ENCODE measurements around the gene TRUB1. TPM values are rescaled to one million over a fixed set of nuclear protein-coding genes. Genes with fewer than 3 reads are reported as not detected.

TRUB1 gene
- total RNA-seq, 1 experiment from 2014 or later, result 30.0 TPM

DNA sequence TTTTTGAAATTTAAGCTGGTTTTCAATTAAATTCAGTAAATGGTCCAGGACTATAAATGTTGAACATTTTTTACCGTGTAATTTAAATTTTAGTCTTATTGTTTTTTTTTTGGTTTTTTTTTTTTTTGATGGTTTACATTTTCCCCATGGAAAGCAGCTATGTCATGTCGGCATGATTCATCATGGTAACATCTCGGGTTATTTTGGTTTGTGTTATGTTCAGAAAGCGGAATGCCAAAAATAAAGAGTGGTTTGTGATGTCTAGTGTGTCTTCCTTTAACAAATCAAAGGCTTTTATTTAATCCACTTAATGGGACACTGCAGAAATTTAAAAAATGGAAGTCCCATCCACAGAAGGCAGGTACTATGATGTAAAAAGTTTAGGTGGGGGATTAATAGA, 58.5 kb downstream of the TRUB1 start:
- ChIA-PET CTCF (no interaction called here), POLR2A (ENCODE audit: low non-redundant PET) (no interaction called here)
- intact Hi-C loops (cut with micrococcal nuclease; ENCODE audit: unreplicated experiment), result no loop called here
- no peak for DNase-seq (ENCODE audit: low spot score)
- Histone ChIP-seq H3K36me3 (ENCODE audit: insufficient read depth, low read length, poor library complexity, severe bottlenecking) (no peaks in the 10 kb centered on the region), H3K27ac (ENCODE audit: low read depth, low read length, poor library complexity, severe bottlenecking) (no peak overlapping the region), H3K9me3 (ENCODE audit: low read depth, low read length, poor library complexity, severe bottlenecking) (no peaks in the 10 kb centered on the region), H3K4me1 (ENCODE audit: insufficient read depth, low read length, poor library complexity, severe bottlenecking) (no peaks in the 10 kb centered on the region), H3K4me3 (ENCODE audit: low read depth, low read length, poor library complexity, severe bottlenecking) (no peak overlapping the region), H3K27me3 (replicated peaks; ENCODE audit: insufficient read depth, low read depth, low read length, poor library complexity) (no peaks in the 10 kb centered on the region)
- BruUV-seq (replicated peaks), result no TSS peak
- TF ChIP-seq, protein P1, sequence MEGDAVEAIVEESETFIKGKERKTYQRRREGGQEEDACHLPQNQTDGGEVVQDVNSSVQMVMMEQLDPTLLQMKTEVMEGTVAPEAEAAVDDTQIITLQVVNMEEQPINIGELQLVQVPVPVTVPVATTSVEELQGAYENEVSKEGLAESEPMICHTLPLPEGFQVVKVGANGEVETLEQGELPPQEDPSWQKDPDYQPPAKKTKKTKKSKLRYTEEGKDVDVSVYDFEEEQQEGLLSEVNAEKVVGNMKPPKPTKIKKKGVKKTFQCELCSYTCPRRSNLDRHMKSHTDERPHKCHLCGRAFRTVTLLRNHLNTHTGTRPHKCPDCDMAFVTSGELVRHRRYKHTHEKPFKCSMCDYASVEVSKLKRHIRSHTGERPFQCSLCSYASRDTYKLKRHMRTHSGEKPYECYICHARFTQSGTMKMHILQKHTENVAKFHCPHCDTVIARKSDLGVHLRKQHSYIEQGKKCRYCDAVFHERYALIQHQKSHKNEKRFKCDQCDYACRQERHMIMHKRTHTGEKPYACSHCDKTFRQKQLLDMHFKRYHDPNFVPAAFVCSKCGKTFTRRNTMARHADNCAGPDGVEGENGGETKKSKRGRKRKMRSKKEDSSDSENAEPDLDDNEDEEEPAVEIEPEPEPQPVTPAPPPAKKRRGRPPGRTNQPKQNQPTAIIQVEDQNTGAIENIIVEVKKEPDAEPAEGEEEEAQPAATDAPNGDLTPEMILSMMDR (conservative IDR thresholded peaks at IDR 0.05; ENCODE audit: low read depth, low read length), result no peak
- no peak for TF ChIP-seq EZH2 (IDR thresholded peaks at IDR 0.05; ENCODE audit: borderline replicate concordance, low read depth, low read length, poor library complexity, severe bottlenecking)

DNA sequence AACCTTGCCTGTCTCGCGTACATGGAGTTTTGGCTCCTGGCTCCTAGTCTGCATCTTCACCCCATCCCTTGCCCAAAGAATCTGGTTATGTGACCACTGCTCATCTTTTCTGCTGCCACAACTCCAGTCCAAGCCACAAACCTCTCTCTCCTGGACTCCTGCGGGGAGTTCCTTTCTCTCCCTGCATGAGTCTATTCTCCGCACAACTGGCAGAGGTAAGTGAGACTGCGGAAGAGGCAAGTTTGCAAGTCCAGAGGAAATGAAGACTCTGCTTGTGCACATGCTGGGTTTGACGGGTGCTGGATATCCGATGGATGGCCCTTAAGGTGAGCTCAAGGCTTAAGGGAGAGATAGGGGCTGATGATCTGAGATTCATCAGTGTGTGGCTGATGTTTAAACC, 61.0 kb downstream of the TRUB1 start:
- H3K9me3 ChIP-seq (ENCODE audit: low read depth, low read length, poor library complexity, severe bottlenecking), result no peaks in the 10 kb centered on the region
- H3K4me3 ChIP-seq (ENCODE audit: low read depth, low read length, poor library complexity, severe bottlenecking), result no peak overlapping the region
- ChIA-PET POLR2A (ENCODE audit: low non-redundant PET) (no interaction called here), CTCF (no interaction called here)
- no peaks in the 10 kb centered on the region for H3K36me3 ChIP-seq (ENCODE audit: insufficient read depth, low read length, poor library complexity, severe bottlenecking)
- intact Hi-C loops (cut with micrococcal nuclease; ENCODE audit: unreplicated experiment), result no loop called here
- no peaks in the 10 kb centered on the region for H3K4me1 ChIP-seq (ENCODE audit: insufficient read depth, low read length, poor library complexity, severe bottlenecking)
- no peak for DNase-seq (ENCODE audit: low spot score)
- no peaks in the 10 kb centered on the region for H3K27me3 ChIP-seq (replicated peaks; ENCODE audit: insufficient read depth, low read depth, low read length, poor library complexity)
- no TSS peak for BruUV-seq (replicated peaks)
- no peak overlapping the region for H3K27ac ChIP-seq (ENCODE audit: low read depth, low read length, poor library complexity, severe bottlenecking)
- TF ChIP-seq, protein P1 (conservative IDR thresholded peaks at IDR 0.05; ENCODE audit: low read depth, low read length), result no peak
- no peak for TF ChIP-seq EZH2 (IDR thresholded peaks at IDR 0.05; ENCODE audit: borderline replicate concordance, low read depth, low read length, poor library complexity, severe bottlenecking)

DNA sequence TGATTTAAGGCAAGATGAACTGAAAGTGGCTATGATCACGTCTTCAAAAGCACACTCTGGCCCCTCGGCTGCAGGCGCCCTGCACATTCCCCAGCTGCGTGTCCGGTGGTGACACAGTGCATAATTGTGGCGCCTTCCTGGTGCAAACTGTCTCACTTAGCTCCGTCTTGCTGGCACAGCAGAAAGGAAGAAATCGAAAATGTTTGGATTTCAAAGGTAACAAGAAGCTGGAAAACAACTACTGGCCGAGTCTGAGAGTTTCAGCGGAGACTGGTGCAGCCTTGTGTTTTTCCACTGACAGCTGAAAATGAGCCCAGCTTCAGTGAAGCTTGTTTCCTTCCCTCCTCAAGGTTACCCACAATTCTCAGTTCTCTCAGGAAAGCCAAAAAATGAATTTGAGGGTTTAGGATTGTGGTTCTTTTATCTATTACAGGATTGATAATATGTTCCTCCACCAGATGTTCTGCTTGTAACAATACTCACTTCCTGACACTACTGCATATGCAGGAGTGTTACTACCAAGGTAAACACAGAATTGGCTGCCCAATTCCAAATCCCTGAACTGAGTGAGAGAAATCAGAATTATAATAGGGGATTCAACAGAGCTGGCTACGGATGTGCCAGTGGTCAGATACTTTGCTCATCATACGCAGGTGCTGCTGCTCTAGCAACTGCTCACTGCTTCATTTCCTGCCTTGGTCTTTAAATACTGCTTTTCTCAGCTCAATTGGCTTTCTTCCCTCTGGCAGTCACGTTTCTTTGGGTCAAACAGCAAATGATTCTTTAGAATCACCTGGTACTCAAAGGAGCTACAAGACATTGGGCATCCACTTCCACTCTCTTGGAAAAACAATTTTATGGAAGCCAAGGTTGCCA, 63.7 kb downstream of the TRUB1 start:
- H3K4me3 ChIP-seq (ENCODE audit: low read depth, low read length, poor library complexity, severe bottlenecking), result no peak overlapping the region
- TF ChIP-seq, protein P1 (conservative IDR thresholded peaks at IDR 0.05; ENCODE audit: low read depth, low read length), result no peak
- no peak for TF ChIP-seq EZH2 (IDR thresholded peaks at IDR 0.05; ENCODE audit: borderline replicate concordance, low read depth, low read length, poor library complexity, severe bottlenecking)
- H3K27me3 ChIP-seq (replicated peaks; ENCODE audit: insufficient read depth, low read depth, low read length, poor library complexity), result no peaks in the 10 kb centered on the region
- BruUV-seq (replicated peaks), result no TSS peak
- POLR2A ChIA-PET (ENCODE audit: low non-redundant PET), result no interaction called here
- no peaks in the 10 kb centered on the region for H3K36me3 ChIP-seq (ENCODE audit: insufficient read depth, low read length, poor library complexity, severe bottlenecking)
- intact Hi-C loops (cut with micrococcal nuclease; ENCODE audit: unreplicated experiment), result no loop called here
- CTCF ChIA-PET, result no interaction called here
- H3K27ac ChIP-seq (ENCODE audit: low read depth, low read length, poor library complexity, severe bottlenecking), result no peak overlapping the region
- no peaks in the 10 kb centered on the region for H3K4me1 ChIP-seq (ENCODE audit: insufficient read depth, low read length, poor library complexity, severe bottlenecking)
- no peak for DNase-seq (ENCODE audit: low spot score)
- H3K9me3 ChIP-seq (ENCODE audit: low read depth, low read length, poor library complexity, severe bottlenecking), result no peaks in the 10 kb centered on the region

Data from A673 (cell line).